Lower lobe of right lung (tissue), 2 donors: ENCODE data around the gene MAD1L1. TPM values are rescaled to one million over a fixed set of nuclear protein-coding genes. Genes with fewer than 3 reads are reported as not detected.
"Not testable (repeated sequence)": the region's sequence is repeated elsewhere in the genome, so short reads cannot be mapped to it uniquely, and the experiment has no call there.

Experiments
- ATAC-seq, 2 donors: fragments of 200-7000 bp; cut with Tn5 transposase; one replicate each; pipeline ENCODE4 v1.9.1; 2020 to 2022; ENCODE audit warnings: mild to moderate bottlenecking in 2 of 2, moderate library complexity in 2 of 2
- DNase-seq: peaks from one replicate; pipeline ENCODE4 v3.0.0-alpha.2; 2020
- H3K27ac ChIP-seq: fragments of 200-600 bp; one replicate; pipeline ENCODE4 v1.8.0; 2022
- H3K27me3 ChIP-seq: fragments of 200-600 bp; one replicate; pipeline ENCODE4 v1.8.0; 2022; ENCODE audit warnings: low read depth
- H3K36me3 ChIP-seq: fragments of 200-600 bp; one replicate; pipeline ENCODE4 v1.8.0; 2022; ENCODE audit warnings: mild to moderate bottlenecking
- H3K4me1 ChIP-seq: fragments of 200-600 bp; one replicate; pipeline ENCODE4 v1.8.0; 2022
- H3K4me3 ChIP-seq: fragments of 200-600 bp; one replicate; pipeline ENCODE4 v1.8.0; 2022; ENCODE audit warnings: mild to moderate bottlenecking
- H3K9me3 ChIP-seq: fragments of 200-600 bp; one replicate; pipeline ENCODE4 v1.8.0; 2022
- intact Hi-C: fragments of 100-400 bp; cut with DNase I; formaldehyde crosslinking; loops from one replicate; pipeline ENCODE4 v1.11.0; 2022
- total RNA-seq: library from RNA; stranded (reverse); fragmentation: NEBNext Ultra II Directional; extraction: Animal tissue kit (Norgen Biotek cat#: 25700); gene quantifications from one replicate; pipeline ENCODE4 v1.2.1, GENCODE V29; 2021
- TF ChIP-seq, protein P1 (sequence below): fragments of 200-600 bp; IDR thresholded peaks from one replicate; pipeline ENCODE4 v1.8.0; 2022; ENCODE audit warnings: antibody characterized with exemption, mild to moderate bottlenecking
- donor health status: DM: no; HTN: yes; CAD: no; lungs with severe emphysema.

The MAD1L1 gene
- total RNA-seq, 1 donor from 2014 or later: 44.5 TPM

DNA sequence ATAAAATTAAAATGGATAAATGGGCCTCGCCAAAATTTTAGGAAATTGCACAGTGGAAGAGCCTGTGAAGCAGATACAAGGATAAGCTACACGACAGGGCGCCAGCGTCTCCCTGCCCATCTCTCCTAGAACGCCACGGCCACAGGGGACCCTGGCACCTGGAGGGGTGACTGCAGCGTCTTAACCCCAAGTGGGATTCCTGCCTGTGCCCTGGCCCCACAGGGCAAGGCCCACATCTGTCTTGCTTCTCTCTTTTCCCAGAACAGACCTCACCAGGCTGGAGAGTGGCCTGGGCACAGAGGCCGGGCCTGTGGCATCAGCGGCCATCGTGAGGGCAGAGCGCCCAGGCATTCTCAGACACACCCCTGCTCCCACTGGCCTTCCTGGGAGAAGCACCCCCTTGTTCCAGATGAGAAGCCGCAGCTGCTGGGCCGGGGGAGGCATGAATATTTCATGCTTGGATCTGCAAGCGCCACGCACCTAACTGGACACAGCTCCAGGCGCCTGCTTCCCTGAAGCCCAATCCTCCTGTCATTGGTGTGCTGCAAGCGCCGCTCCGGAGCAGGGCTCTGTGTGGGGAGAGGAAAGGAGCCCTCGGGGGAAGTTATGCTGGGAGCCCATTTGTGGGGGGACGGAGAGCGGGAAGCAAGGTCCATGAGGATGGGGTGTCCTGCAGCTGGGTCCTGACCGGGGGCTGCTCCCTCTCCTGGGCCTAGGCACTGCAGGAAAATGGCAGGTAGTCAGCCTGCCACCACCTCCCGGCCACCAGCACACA lies 409.2 kb downstream of the MAD1L1 start:
- no peaks in the 10 kb centered on the region for H3K4me1 ChIP-seq
- DNase-seq (peak; percentile 35), ATAC-seq (no peak)
- no peak overlapping the region for H3K4me3 ChIP-seq
- TF ChIP-seq, protein P1, sequence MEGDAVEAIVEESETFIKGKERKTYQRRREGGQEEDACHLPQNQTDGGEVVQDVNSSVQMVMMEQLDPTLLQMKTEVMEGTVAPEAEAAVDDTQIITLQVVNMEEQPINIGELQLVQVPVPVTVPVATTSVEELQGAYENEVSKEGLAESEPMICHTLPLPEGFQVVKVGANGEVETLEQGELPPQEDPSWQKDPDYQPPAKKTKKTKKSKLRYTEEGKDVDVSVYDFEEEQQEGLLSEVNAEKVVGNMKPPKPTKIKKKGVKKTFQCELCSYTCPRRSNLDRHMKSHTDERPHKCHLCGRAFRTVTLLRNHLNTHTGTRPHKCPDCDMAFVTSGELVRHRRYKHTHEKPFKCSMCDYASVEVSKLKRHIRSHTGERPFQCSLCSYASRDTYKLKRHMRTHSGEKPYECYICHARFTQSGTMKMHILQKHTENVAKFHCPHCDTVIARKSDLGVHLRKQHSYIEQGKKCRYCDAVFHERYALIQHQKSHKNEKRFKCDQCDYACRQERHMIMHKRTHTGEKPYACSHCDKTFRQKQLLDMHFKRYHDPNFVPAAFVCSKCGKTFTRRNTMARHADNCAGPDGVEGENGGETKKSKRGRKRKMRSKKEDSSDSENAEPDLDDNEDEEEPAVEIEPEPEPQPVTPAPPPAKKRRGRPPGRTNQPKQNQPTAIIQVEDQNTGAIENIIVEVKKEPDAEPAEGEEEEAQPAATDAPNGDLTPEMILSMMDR: no peak
- no peaks in the 10 kb centered on the region for H3K27me3 ChIP-seq
- no peaks in the 10 kb centered on the region for H3K9me3 ChIP-seq
- no peak overlapping the region for H3K27ac ChIP-seq
- intact Hi-C loops: no loop called here
- H3K36me3 ChIP-seq: no peaks in the 10 kb centered on the region

DNA sequence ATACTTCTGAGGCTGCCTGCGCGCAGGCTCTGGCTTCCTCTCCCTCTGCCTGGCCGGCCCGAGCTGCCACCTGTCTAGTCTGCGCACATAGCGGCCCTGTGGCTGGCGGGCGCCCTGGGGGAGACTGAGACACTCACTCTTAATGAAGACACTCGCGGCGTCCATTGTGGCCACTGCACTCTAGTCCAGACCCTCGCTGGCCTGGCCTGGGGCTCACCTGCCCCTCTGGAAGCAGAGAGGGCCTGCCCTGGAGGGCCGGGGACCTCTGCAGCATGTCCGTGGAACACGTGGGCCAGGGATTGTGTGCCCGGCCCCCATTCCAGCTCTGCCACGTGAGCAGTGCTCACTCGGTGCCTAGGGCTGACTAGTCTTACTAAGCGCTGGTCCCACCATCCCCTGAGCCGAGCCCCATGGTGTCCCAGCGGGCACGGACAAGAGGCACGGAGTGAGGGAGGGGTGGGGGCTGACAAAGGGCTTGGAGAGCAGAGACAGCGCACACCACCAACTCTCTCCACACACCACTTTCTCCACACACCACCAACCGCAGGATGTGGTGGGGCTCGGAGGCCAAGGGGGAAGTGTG lies 413.4 kb downstream of the MAD1L1 start:
- Histone ChIP-seq H3K36me3 (peaks cover 8% of the 10 kb centered on the region), H3K4me1 (no peaks in the 10 kb centered on the region), H3K4me3 (no peak overlapping the region), H3K9me3 (no peaks in the 10 kb centered on the region), H3K27ac (no peak overlapping the region), H3K27me3 (no peaks in the 10 kb centered on the region)
- ATAC-seq (no peak), DNase-seq (peak; percentile 37)
- TF ChIP-seq, protein P1: no peak
- intact Hi-C loops: no loop called here

GRCh38 chr7:1818575-1819258 lies 414.0 kb downstream of the MAD1L1 start:
- H3K9me3 ChIP-seq: no peaks in the 10 kb centered on the region
- H3K4me3 ChIP-seq: no peak overlapping the region
- peaks cover 8% of the 10 kb centered on the region for H3K36me3 ChIP-seq
- H3K4me1 ChIP-seq: no peaks in the 10 kb centered on the region
- TF ChIP-seq, protein P1: no peak
- no peak overlapping the region for H3K27ac ChIP-seq
- DNase-seq (peak; percentile 28), ATAC-seq (no peak)
- H3K27me3 ChIP-seq: no peaks in the 10 kb centered on the region
- intact Hi-C loops: no loop called here

GRCh38 chr7:1817061-1817712 lies 415.6 kb downstream of the MAD1L1 start:
- ATAC-seq (no peak), DNase-seq (no peak)
- intact Hi-C loops: no loop called here
- Histone ChIP-seq H3K27ac (no peak overlapping the region), H3K27me3 (no peaks in the 10 kb centered on the region), H3K36me3 (peaks cover 8% of the 10 kb centered on the region), H3K4me1 (no peaks in the 10 kb centered on the region), H3K9me3 (no peaks in the 10 kb centered on the region), H3K4me3 (no peak overlapping the region)
- TF ChIP-seq, protein P1: no peak

GRCh38 chr7:1816451-1816850 lies 416.3 kb downstream of the MAD1L1 start:
- H3K27me3 ChIP-seq, H3K4me3 ChIP-seq, ATAC-seq, H3K9me3 ChIP-seq, H3K4me1 ChIP-seq, H3K36me3 ChIP-seq, intact Hi-C loops, DNase-seq, H3K27ac ChIP-seq: not testable (repeated sequence)

- DNase-seq, H3K36me3 ChIP-seq, intact Hi-C loops, H3K27me3 ChIP-seq, H3K27ac ChIP-seq, H3K4me1 ChIP-seq, H3K4me3 ChIP-seq, H3K9me3 ChIP-seq, ATAC-seq: not testable (repeated sequence)
Observed at GRCh38 chr7:1815551-1816281, 417.0 kb downstream of the MAD1L1 start.
